ENCODE measurements around the gene ATRNL1.

ATRNL1 gene

GRCh38 chr10:115844591-115844990 is 751.4 kb downstream of the ATRNL1 start:
- Histone ChIP-seq H3K27me3 (ENCODE audit: low read depth, low read length) (no peaks in the 10 kb centered on the region), H3K9ac (ENCODE audit: low read length) (no peak overlapping the region), H2AFZ (ENCODE audit: low read depth, low read length) (no peak overlapping the region), H4K20me1 (ENCODE audit: insufficient read depth, low read length) (no peaks in the 10 kb centered on the region), H3K27ac (ENCODE audit: low read length) (no peak overlapping the region), H3K4me1 (ENCODE audit: low read length) (no peaks in the 10 kb centered on the region), H3K79me2 (ENCODE audit: low read length) (no peaks in the 10 kb centered on the region), H3K9me3 (ENCODE audit: insufficient read depth, low read length) (no peaks in the 10 kb centered on the region), H3K4me3 (ENCODE audit: low read length) (no peak overlapping the region), H3K4me2 (ENCODE audit: low read length) (no peak overlapping the region), H3K36me3 (replicated peaks; ENCODE audit: low read depth, low read length) (no peaks in the 10 kb centered on the region)
- TF ChIP-seq CTCF (IDR thresholded peaks at IDR 0.05; ENCODE audit: low read depth, low read length), result no peak
- no peak for TF ChIP-seq EZH2phosphoT487 (IDR thresholded peaks at IDR 0.05; ENCODE audit: low read depth)

DNA sequence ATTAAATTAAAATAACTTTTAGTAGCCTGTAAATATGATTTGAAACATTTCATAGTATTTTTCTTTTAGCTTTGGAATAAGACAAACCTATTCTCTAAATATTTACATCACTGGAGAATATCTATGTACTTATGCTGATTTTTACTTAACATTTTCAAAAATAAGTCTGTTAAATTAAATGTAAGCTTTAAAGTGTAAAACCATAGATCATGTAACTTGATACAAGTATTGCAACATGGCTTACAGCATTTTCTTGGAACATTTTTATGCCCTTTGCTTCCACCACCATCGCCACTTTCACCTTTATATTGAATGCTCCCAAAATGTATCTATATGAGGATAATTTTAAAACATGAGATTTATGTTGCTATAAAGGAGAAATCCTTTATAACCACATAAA is 752.8 kb downstream of the ATRNL1 start:
- Histone ChIP-seq H3K36me3 (replicated peaks; ENCODE audit: low read depth, low read length) (no peaks in the 10 kb centered on the region), H3K4me3 (ENCODE audit: low read length) (no peak overlapping the region), H3K9me3 (ENCODE audit: insufficient read depth, low read length) (no peaks in the 10 kb centered on the region), H3K79me2 (ENCODE audit: low read length) (no peaks in the 10 kb centered on the region), H3K27me3 (ENCODE audit: low read depth, low read length) (no peaks in the 10 kb centered on the region), H3K4me2 (ENCODE audit: low read length) (no peak overlapping the region), H4K20me1 (ENCODE audit: insufficient read depth, low read length) (no peaks in the 10 kb centered on the region), H3K9ac (ENCODE audit: low read length) (no peak overlapping the region), H3K4me1 (ENCODE audit: low read length) (no peaks in the 10 kb centered on the region), H3K27ac (ENCODE audit: low read length) (no peak overlapping the region), H2AFZ (ENCODE audit: low read depth, low read length) (no peak overlapping the region)
- no peak for TF ChIP-seq CTCF (IDR thresholded peaks at IDR 0.05; ENCODE audit: low read depth, low read length)
- TF ChIP-seq EZH2phosphoT487 (IDR thresholded peaks at IDR 0.05; ENCODE audit: low read depth), result no peak

DNA sequence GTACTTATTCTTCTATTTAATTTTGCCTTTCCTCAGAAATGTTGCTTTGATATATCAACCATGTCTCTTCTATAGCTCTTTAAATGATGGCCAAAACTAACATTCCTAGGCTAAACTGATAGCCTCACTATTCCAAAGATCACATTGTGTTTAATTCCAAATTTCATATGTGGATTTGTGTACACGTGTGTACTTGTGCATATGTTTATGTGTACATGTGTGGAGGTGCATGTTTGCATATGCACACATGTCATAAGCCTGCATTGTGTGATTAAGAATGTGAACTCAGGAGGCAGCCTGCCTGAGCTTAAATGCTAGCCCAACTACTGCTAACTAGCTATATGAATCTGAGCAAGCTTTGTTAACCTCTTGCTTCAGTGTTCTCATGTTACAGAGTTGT is 753.4 kb downstream of the ATRNL1 start:
- no peaks in the 10 kb centered on the region for H3K79me2 ChIP-seq (ENCODE audit: low read length)
- H3K4me1 ChIP-seq (ENCODE audit: low read length), result no peaks in the 10 kb centered on the region
- no peaks in the 10 kb centered on the region for H3K36me3 ChIP-seq (replicated peaks; ENCODE audit: low read depth, low read length)
- no peak for TF ChIP-seq CTCF (IDR thresholded peaks at IDR 0.05; ENCODE audit: low read depth, low read length)
- TF ChIP-seq EZH2phosphoT487 (IDR thresholded peaks at IDR 0.05; ENCODE audit: low read depth), result no peak
- H3K27me3 ChIP-seq (ENCODE audit: low read depth, low read length), result no peaks in the 10 kb centered on the region
- no peaks in the 10 kb centered on the region for H4K20me1 ChIP-seq (ENCODE audit: insufficient read depth, low read length)
- H3K4me2 ChIP-seq (ENCODE audit: low read length), result no peak overlapping the region
- no peak overlapping the region for H3K9ac ChIP-seq (ENCODE audit: low read length)
- no peak overlapping the region for H3K4me3 ChIP-seq (ENCODE audit: low read length)
- H2AFZ ChIP-seq (ENCODE audit: low read depth, low read length), result no peak overlapping the region
- no peak overlapping the region for H3K27ac ChIP-seq (ENCODE audit: low read length)
- no peaks in the 10 kb centered on the region for H3K9me3 ChIP-seq (ENCODE audit: insufficient read depth, low read length)

DNA sequence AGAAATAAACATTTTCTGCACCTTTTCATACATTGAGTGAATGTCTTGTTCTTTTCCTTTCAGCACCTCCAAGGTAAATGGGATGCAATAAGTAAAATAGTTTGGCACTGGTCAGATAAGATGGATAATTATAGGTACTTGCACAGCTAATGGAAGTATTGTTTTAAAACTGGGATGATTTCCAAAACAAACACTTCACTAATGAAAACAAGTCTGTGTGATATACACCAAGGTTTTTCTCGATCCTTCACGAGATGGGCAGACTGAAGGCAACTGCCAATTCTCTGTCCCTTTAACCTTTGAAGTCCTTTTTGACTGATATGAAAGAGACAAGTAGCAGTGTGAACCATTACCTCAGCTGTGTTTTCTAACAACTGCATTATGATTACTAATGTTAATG is 756.0 kb downstream of the ATRNL1 start:
- H2AFZ ChIP-seq (ENCODE audit: low read depth, low read length), result no peak overlapping the region
- H4K20me1 ChIP-seq (ENCODE audit: insufficient read depth, low read length), result no peaks in the 10 kb centered on the region
- no peaks in the 10 kb centered on the region for H3K36me3 ChIP-seq (replicated peaks; ENCODE audit: low read depth, low read length)
- H3K4me3 ChIP-seq (ENCODE audit: low read length), result no peak overlapping the region
- no peak overlapping the region for H3K27ac ChIP-seq (ENCODE audit: low read length)
- H3K9me3 ChIP-seq (ENCODE audit: insufficient read depth, low read length), result no peaks in the 10 kb centered on the region
- H3K4me1 ChIP-seq (ENCODE audit: low read length), result no peaks in the 10 kb centered on the region
- TF ChIP-seq EZH2phosphoT487 (IDR thresholded peaks at IDR 0.05; ENCODE audit: low read depth) (no peak), CTCF (IDR thresholded peaks at IDR 0.05; ENCODE audit: low read depth, low read length) (no peak)
- H3K9ac ChIP-seq (ENCODE audit: low read length), result no peak overlapping the region
- no peaks in the 10 kb centered on the region for H3K79me2 ChIP-seq (ENCODE audit: low read length)
- no peaks in the 10 kb centered on the region for H3K27me3 ChIP-seq (ENCODE audit: low read depth, low read length)
- no peak overlapping the region for H3K4me2 ChIP-seq (ENCODE audit: low read length)
